Activated naive CD4-positive, alpha-beta T cell treated with anti-CD3 and anti-CD28 coated beads, Interleukin-2, amount 50 U/mL, for 24 hours (primary cell): ENCODE measurements around the gene GNAS.
A peak's percentile ranks its signal among the peaks of the same experiment; 100 is the strongest.

Experiments used
- H3K27ac Mint-ChIP-seq: one replicate; pipeline ENCODE4 v1.8.0; 2021; ENCODE audit warnings: mild to moderate bottlenecking, mixed read lengths
- H3K27me3 Mint-ChIP-seq: one replicate; pipeline ENCODE4 v1.8.0; 2021; ENCODE audit warnings: mixed read lengths
- H3K36me3 Mint-ChIP-seq: one replicate; pipeline ENCODE4 v1.8.0; 2021; ENCODE audit warnings: mixed read lengths
- H3K4me1 Mint-ChIP-seq: one replicate; pipeline ENCODE4 v1.8.0; 2021; ENCODE audit warnings: mixed read lengths
- H3K4me3 Mint-ChIP-seq: one replicate; pipeline ENCODE4 v1.8.0; 2021; ENCODE audit warnings: mild to moderate bottlenecking, mixed read lengths
- H3K9me3 Mint-ChIP-seq: one replicate; pipeline ENCODE4 v1.8.0; 2021; ENCODE audit warnings: mixed read lengths

Gene GNAS

GRCh38 chr20:58880441-58880840 lies 27.9 kb downstream of the GNAS start:
- Mint-ChIP-seq H3K4me1 (peaks cover 26% of the 10 kb centered on the region), H3K36me3 (no peaks in the 10 kb centered on the region), H3K27ac (no peak overlapping the region), H3K9me3 (no peaks in the 10 kb centered on the region), H3K27me3 (no peaks in the 10 kb centered on the region), H3K4me3 (no peak overlapping the region)

- peaks cover 30% of the 10 kb centered on the region for H3K4me1 Mint-ChIP-seq
- H3K36me3 Mint-ChIP-seq: no peaks in the 10 kb centered on the region
- no peaks in the 10 kb centered on the region for H3K27me3 Mint-ChIP-seq
- no peak overlapping the region for H3K4me3 Mint-ChIP-seq
- H3K27ac Mint-ChIP-seq: no peak overlapping the region
- H3K9me3 Mint-ChIP-seq: no peaks in the 10 kb centered on the region
Measured at GRCh38 chr20:58880994-58881752, 28.7 kb downstream of the GNAS start.

GRCh38 chr20:58882704-58883089 lies 30.2 kb downstream of the GNAS start:
- H3K36me3 Mint-ChIP-seq: no peaks in the 10 kb centered on the region
- peaks cover 34% of the 10 kb centered on the region for H3K4me1 Mint-ChIP-seq
- H3K9me3 Mint-ChIP-seq: no peaks in the 10 kb centered on the region
- no peak overlapping the region for H3K27ac Mint-ChIP-seq
- no peaks in the 10 kb centered on the region for H3K27me3 Mint-ChIP-seq
- no peak overlapping the region for H3K4me3 Mint-ChIP-seq

- no peak overlapping the region for H3K4me3 Mint-ChIP-seq
- no peaks in the 10 kb centered on the region for H3K9me3 Mint-ChIP-seq
- H3K27ac Mint-ChIP-seq: no peak overlapping the region
- no peaks in the 10 kb centered on the region for H3K27me3 Mint-ChIP-seq
- H3K4me1 Mint-ChIP-seq: peaks cover 33% of the 10 kb centered on the region
- H3K36me3 Mint-ChIP-seq: no peaks in the 10 kb centered on the region
Measured at GRCh38 chr20:58883241-58883691, 30.8 kb downstream of the GNAS start.

- Mint-ChIP-seq H3K36me3 (no peaks in the 10 kb centered on the region), H3K27ac (no peak overlapping the region), H3K9me3 (no peaks in the 10 kb centered on the region), H3K27me3 (no peaks in the 10 kb centered on the region), H3K4me3 (no peak overlapping the region), H3K4me1 (peaks cover 28% of the 10 kb centered on the region)
Measured at GRCh38 chr20:58884966-58885365, 32.5 kb downstream of the GNAS start.

- Mint-ChIP-seq H3K36me3 (no peaks in the 10 kb centered on the region), H3K9me3 (no peaks in the 10 kb centered on the region), H3K27me3 (no peaks in the 10 kb centered on the region), H3K4me3 (peak overlapping the region; percentile 49), H3K4me1 (peaks cover 24% of the 10 kb centered on the region), H3K27ac (peak overlapping the region; percentile 17)
Measured at GRCh38 chr20:58886546-58886945, 34.0 kb downstream of the GNAS start.

- H3K27ac Mint-ChIP-seq: peak overlapping the region; percentile 59
Measured at GRCh38 chr20:58888103-58888502, 35.6 kb downstream of the GNAS start.

GRCh38 chr20:58888521-58889333 lies 36.2 kb downstream of the GNAS start:
- no peaks in the 10 kb centered on the region for H3K27me3 Mint-ChIP-seq
- peak overlapping the region; percentile 86 for H3K4me3 Mint-ChIP-seq
- H3K9me3 Mint-ChIP-seq: no peaks in the 10 kb centered on the region
- H3K4me1 Mint-ChIP-seq: peaks cover 35% of the 10 kb centered on the region
- peaks cover 7% of the 10 kb centered on the region for H3K36me3 Mint-ChIP-seq
- H3K27ac Mint-ChIP-seq: peak overlapping the region; percentile 46

More at GRCh38 chr20:58888103-58888502, 35.6 kb downstream of the GNAS start:
- Mint-ChIP-seq H3K27me3 (no peaks in the 10 kb centered on the region), H3K4me3 (peak overlapping the region; percentile 86), H3K4me1 (peaks cover 29% of the 10 kb centered on the region), H3K36me3 (peaks cover 4% of the 10 kb centered on the region), H3K9me3 (no peaks in the 10 kb centered on the region)

- H3K36me3 Mint-ChIP-seq: peaks cover 7% of the 10 kb centered on the region
- H3K27me3 Mint-ChIP-seq: no peaks in the 10 kb centered on the region
- no peaks in the 10 kb centered on the region for H3K9me3 Mint-ChIP-seq
- H3K27ac Mint-ChIP-seq: peak overlapping the region; percentile 96
- peaks cover 41% of the 10 kb centered on the region for H3K4me1 Mint-ChIP-seq
- peak overlapping the region; percentile 95 for H3K4me3 Mint-ChIP-seq
Measured at GRCh38 chr20:58889334-58889760, 36.8 kb downstream of the GNAS start.

GRCh38 chr20:58889798-58890517 lies 37.4 kb downstream of the GNAS start:
- Mint-ChIP-seq H3K27ac (peak overlapping the region; percentile 98), H3K4me1 (peaks cover 47% of the 10 kb centered on the region), H3K9me3 (no peaks in the 10 kb centered on the region), H3K4me3 (peak overlapping the region; percentile 95), H3K27me3 (no peaks in the 10 kb centered on the region), H3K36me3 (peaks cover 7% of the 10 kb centered on the region)

GRCh38 chr20:58890518-58891085 lies 38.1 kb downstream of the GNAS start:
- Mint-ChIP-seq H3K4me3 (peak overlapping the region; percentile 89), H3K27me3 (no peaks in the 10 kb centered on the region), H3K4me1 (peaks cover 54% of the 10 kb centered on the region), H3K36me3 (peaks cover 7% of the 10 kb centered on the region), H3K9me3 (no peaks in the 10 kb centered on the region), H3K27ac (peak overlapping the region; percentile 98)

GRCh38 chr20:58891086-58891717 lies 38.7 kb downstream of the GNAS start:
- H3K4me3 Mint-ChIP-seq: peak overlapping the region; percentile 73
- peak overlapping the region; percentile 83 for H3K27ac Mint-ChIP-seq
- H3K36me3 Mint-ChIP-seq: peaks cover 7% of the 10 kb centered on the region
- peaks cover 56% of the 10 kb centered on the region for H3K4me1 Mint-ChIP-seq
- no peaks in the 10 kb centered on the region for H3K27me3 Mint-ChIP-seq
- H3K9me3 Mint-ChIP-seq: no peaks in the 10 kb centered on the region

- Mint-ChIP-seq H3K36me3 (peaks cover 7% of the 10 kb centered on the region), H3K4me1 (peaks cover 56% of the 10 kb centered on the region), H3K9me3 (no peaks in the 10 kb centered on the region), H3K27ac (peak overlapping the region; percentile 98), H3K4me3 (peak overlapping the region; percentile 98), H3K27me3 (no peaks in the 10 kb centered on the region)
Measured at GRCh38 chr20:58891718-58892140, 39.2 kb downstream of the GNAS start.

- Mint-ChIP-seq H3K27me3 (no peaks in the 10 kb centered on the region), H3K4me3 (peak overlapping the region; percentile 98), H3K4me1 (peaks cover 55% of the 10 kb centered on the region), H3K9me3 (no peaks in the 10 kb centered on the region), H3K36me3 (peaks cover 9% of the 10 kb centered on the region), H3K27ac (peak overlapping the region; percentile 98)
Measured at GRCh38 chr20:58892141-58892931, 39.8 kb downstream of the GNAS start.
